PC-9 (cell line): ENCODE data around the gene CSTF1. TPM values are rescaled to one million over a fixed set of nuclear protein-coding genes. Genes with fewer than 3 reads are reported as not detected.

Source experiments
- BruUV-seq: library from RNA; stranded (reverse); fragments of 400-500 nt; replicated peaks from 2 replicates; lab custom pipeline; 2021; lab: Mats Ljungman, UMichigan
- CTCF ChIA-PET: fragments of 300-600 bp; sonication (Branson Sonifier 250); formaldehyde crosslinking; loops from one replicate; lab custom pipeline; 2022; ENCODE audit warnings: antibody characterized with exemption; lab: Charles Lee
- POLR2A ChIA-PET: fragments of 300-600 bp; sonication (Branson Sonifier 250); formaldehyde crosslinking; loops from one replicate; lab custom pipeline; 2022; ENCODE audit warnings: antibody characterized with exemption; ENCODE audit not compliant: unreplicated experiment; lab: Charles Lee
- DNase-seq, 2 experiments: peaks; one replicate each; pipeline versions ENCODE4 v3.0.0 to v3.0.0-alpha.2; 2015 to 2022; ENCODE audit warnings: mixed read lengths in 1 of 2
- H2AFZ ChIP-seq: fragments of 200-600 bp; sonication (generic); 2 replicates; pipeline ENCODE4 v1.8.1; 2017; ENCODE audit warnings: antibody characterized with exemption
- H3F3A ChIP-seq: fragments of 200-600 bp; sonication (generic); 2 replicates; pipeline ENCODE4 v1.8.1; 2017; ENCODE audit warnings: antibody characterized with exemption, mild to moderate bottlenecking, low read depth; ENCODE audit not compliant: insufficient read depth
- H3K27ac ChIP-seq: fragments of 200-600 bp; sonication (generic); 2 replicates; pipeline ENCODE4 v1.6.1; 2016; ENCODE audit warnings: mixed run types
- H3K27me3 ChIP-seq: fragments of 200-600 bp; sonication (generic); 2 replicates; pipeline ENCODE4 v1.6.1; 2016; ENCODE audit warnings: low read depth, mixed run types; ENCODE audit not compliant: insufficient read depth
- H3K36me3 ChIP-seq: fragments of 200-600 bp; sonication (generic); 2 replicates; pipeline ENCODE4 v1.6.1; 2016; ENCODE audit warnings: low read depth, mixed run types
- H3K4me1 ChIP-seq: fragments of 200-600 bp; sonication (generic); replicated peaks from 2 replicates; pipeline ENCODE4 v1.6.1; 2016; ENCODE audit warnings: mixed run types; ENCODE audit not compliant: insufficient read depth
- H3K4me2 ChIP-seq: fragments of 200-600 bp; sonication (generic); 2 replicates; pipeline ENCODE4 v1.6.1; 2017; ENCODE audit warnings: mixed run types
- H3K4me3 ChIP-seq: fragments of 200-600 bp; sonication (generic); 2 replicates; pipeline ENCODE4 v1.6.1; 2016; ENCODE audit warnings: mixed run types
- H3K79me2 ChIP-seq: fragments of 200-600 bp; sonication (generic); 2 replicates; pipeline ENCODE4 v1.6.1; 2017; ENCODE audit warnings: low read depth, mixed run types
- H3K9me2 ChIP-seq: fragments of 200-600 bp; sonication (generic); 2 replicates; pipeline ENCODE4 v1.8.1; 2017; ENCODE audit warnings: mild to moderate bottlenecking; ENCODE audit not compliant: insufficient read depth
- H3K9me3 ChIP-seq: fragments of 200-600 bp; sonication (generic); 2 replicates; pipeline ENCODE4 v1.8.1; 2016; ENCODE audit warnings: low read depth; ENCODE audit not compliant: insufficient read depth
- H4K20me1 ChIP-seq: fragments of 200-600 bp; sonication (generic); 2 replicates; pipeline ENCODE4 v1.8.1; 2017; ENCODE audit not compliant: insufficient read depth
- EZH2 ChIP-seq: fragments of 200-600 bp; sonication (generic); IDR thresholded peaks from 2 replicates; pipeline ENCODE4 v1.8.0; 2017; ENCODE audit warnings: antibody characterized with exemption, low read depth
- intact Hi-C: fragments of 100-400 bp; cut with micrococcal nuclease; formaldehyde crosslinking; loops from one replicate; pipeline ENCODE4 v1.10.0; 2022; ENCODE audit not compliant: unreplicated experiment
- total RNA-seq: library from RNA; stranded (reverse); gene quantifications from 2 replicates; pipeline ENCODE4 v1.2.3, GENCODE V29; 2021
- TF ChIP-seq, protein P1 (sequence below): fragments of 200-600 bp; sonication (generic); conservative IDR thresholded peaks from 2 replicates; pipeline ENCODE4 v1.6.1; 2017; ENCODE audit warnings: mixed run types, antibody characterized with exemption, mild to moderate bottlenecking, moderate library complexity

CSTF1 gene
- total RNA-seq, 1 experiment from 2014 or later = 50.0 TPM

DNA sequence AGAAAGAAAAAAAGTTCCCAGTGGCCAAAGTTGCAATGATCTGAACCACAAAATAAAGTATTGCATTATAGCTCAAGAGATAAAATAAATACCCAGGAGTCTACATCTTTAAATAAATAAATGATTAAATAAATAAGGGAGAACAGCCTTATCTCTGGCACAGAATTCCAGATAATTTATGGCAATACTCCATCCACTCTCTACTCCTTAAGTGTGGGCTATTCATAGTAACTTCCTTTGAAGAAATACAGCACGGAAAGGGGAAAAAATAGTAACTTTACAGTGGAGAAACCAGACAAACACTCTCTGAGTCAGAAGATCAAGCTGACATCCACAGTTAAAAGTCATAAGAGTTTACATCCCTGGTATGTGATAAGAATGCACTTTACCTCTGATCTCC lies 12.1 kb upstream of the CSTF1 start:
- H4K20me1 ChIP-seq = peaks cover 23% of the 10 kb centered on the region; the same call in 1 of the 2 replicates
- ChIA-PET POLR2A (no interaction called here), CTCF (no interaction called here)
- no TSS peak for BruUV-seq
- TF ChIP-seq EZH2 = no peak
- TF ChIP-seq, protein P1, sequence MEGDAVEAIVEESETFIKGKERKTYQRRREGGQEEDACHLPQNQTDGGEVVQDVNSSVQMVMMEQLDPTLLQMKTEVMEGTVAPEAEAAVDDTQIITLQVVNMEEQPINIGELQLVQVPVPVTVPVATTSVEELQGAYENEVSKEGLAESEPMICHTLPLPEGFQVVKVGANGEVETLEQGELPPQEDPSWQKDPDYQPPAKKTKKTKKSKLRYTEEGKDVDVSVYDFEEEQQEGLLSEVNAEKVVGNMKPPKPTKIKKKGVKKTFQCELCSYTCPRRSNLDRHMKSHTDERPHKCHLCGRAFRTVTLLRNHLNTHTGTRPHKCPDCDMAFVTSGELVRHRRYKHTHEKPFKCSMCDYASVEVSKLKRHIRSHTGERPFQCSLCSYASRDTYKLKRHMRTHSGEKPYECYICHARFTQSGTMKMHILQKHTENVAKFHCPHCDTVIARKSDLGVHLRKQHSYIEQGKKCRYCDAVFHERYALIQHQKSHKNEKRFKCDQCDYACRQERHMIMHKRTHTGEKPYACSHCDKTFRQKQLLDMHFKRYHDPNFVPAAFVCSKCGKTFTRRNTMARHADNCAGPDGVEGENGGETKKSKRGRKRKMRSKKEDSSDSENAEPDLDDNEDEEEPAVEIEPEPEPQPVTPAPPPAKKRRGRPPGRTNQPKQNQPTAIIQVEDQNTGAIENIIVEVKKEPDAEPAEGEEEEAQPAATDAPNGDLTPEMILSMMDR = no peak
- no peaks in the 10 kb centered on the region for H3K27me3 ChIP-seq
- no peaks in the 10 kb centered on the region for H3K9me2 ChIP-seq
- no peaks in the 10 kb centered on the region for H3K9me3 ChIP-seq
- peaks cover 8% of the 10 kb centered on the region; the same call in 1 of the 2 replicates for H3F3A ChIP-seq
- no peak overlapping the region for H2AFZ ChIP-seq
- intact Hi-C loops = no loop called here
- no peaks in the 10 kb centered on the region for H3K4me1 ChIP-seq
- no peak overlapping the region for H3K27ac ChIP-seq
- H3K79me2 ChIP-seq = peaks cover 52% of the 10 kb centered on the region
- no peak overlapping the region for H3K4me2 ChIP-seq
- H3K4me3 ChIP-seq = no peak overlapping the region
- peaks cover 55% of the 10 kb centered on the region for H3K36me3 ChIP-seq
- DNase-seq = no peak

DNA sequence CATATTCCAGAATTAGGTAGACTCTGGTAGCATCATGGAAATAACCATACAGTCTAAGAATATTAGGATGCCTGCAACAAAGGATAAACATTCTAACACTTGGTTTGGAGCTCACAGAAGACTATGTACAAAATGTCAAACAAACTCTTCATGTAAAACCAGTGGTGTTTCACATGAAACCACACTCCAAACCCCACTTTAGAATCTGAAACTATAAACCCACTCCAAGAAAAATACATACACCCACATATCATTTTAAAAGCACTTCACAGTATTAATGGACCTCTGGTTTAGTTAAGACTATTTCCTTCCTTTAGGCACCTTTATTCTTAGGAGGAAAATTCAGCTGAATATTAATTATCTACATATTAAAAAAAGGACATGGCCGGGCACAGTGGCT lies 10.9 kb upstream of the CSTF1 start:
- Histone ChIP-seq H3K36me3 (peaks cover 53% of the 10 kb centered on the region), H3K9me2 (no peaks in the 10 kb centered on the region), H4K20me1 (peaks cover 14% of the 10 kb centered on the region; the same call in 1 of the 2 replicates), H3K27me3 (no peaks in the 10 kb centered on the region), H3K4me1 (no peaks in the 10 kb centered on the region), H3K79me2 (peaks cover 48% of the 10 kb centered on the region), H3F3A (peaks cover 5% of the 10 kb centered on the region; the same call in 1 of the 2 replicates), H3K27ac (no peak overlapping the region), H3K9me3 (no peaks in the 10 kb centered on the region), H2AFZ (no peak overlapping the region), H3K4me2 (no peak overlapping the region), H3K4me3 (no peak overlapping the region)
- no peak for DNase-seq
- CTCF ChIA-PET = no interaction called here
- intact Hi-C loops = no loop called here
- POLR2A ChIA-PET = no interaction called here
- no TSS peak for BruUV-seq
- TF ChIP-seq, protein P1 = no peak
- TF ChIP-seq EZH2 = no peak

DNA sequence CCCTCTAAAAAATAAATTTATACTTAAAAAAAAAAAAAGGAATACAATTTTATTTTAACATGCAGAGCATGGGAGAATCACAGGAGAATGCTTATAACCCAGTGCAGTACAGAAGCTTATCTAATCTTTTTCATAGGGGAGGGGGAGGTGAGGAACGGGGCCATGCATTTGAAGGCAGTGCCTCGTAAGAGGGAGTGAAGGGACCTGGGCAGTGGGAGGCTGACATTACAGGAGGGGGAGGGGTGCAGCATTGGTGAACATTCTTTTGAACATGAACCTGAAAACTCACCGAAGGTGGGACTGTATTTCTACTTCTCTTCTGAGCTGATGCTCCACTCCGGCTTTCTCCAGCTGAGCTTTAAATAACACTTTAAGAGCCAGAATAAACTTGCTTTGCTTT lies 9.7 kb upstream of the CSTF1 start:
- Histone ChIP-seq H3K36me3 (peaks cover 46% of the 10 kb centered on the region), H3K4me3 (no peak overlapping the region), H3K27ac (no peak overlapping the region), H4K20me1 (peaks cover 14% of the 10 kb centered on the region; the same call in 1 of the 2 replicates), H3K27me3 (no peaks in the 10 kb centered on the region), H3K4me1 (no peaks in the 10 kb centered on the region), H3K79me2 (peaks cover 44% of the 10 kb centered on the region), H3K9me2 (no peaks in the 10 kb centered on the region), H3F3A (peaks cover 5% of the 10 kb centered on the region; the same call in 1 of the 2 replicates), H2AFZ (no peak overlapping the region), H3K4me2 (no peak overlapping the region), H3K9me3 (no peaks in the 10 kb centered on the region)
- BruUV-seq = no TSS peak
- DNase-seq = no peak
- POLR2A ChIA-PET = no interaction called here
- intact Hi-C loops = no loop called here
- CTCF ChIA-PET = no interaction called here
- TF ChIP-seq, protein P1 = no peak
- no peak for TF ChIP-seq EZH2
